ENCODE results near the gene CSH2.

The CSH2 gene

DNA sequence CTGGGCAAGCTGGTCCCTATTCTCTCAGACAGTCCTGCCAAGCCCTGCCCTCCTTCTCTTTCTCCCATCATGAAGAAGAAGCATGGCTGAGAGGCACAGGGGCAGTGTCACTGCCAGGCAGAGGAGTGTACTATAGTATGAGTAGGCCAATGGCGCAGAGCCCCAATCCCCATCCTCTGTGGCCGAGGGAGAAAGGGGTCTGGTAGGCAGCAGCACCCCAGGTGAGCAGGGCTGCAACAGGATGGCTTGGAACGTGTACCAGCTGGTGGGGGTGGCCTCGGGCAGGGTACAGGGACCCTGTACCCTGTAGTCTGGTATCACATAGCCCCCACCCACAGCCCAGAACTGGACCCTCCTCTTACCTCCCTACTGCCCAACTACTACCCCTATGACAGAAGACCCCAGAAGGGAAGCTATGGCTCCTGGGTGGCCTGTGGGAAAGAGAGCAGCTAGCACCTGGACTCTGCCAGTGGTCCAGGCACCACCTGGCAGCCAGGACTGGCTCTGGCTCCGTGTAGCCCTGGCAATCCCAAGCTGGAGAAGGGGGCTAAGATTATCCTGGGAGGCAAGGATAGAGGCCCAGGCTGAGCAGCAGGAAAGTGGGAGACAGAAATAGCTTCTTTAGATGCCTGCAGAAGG is 35.4 kb downstream of the CSH2 start:
- H3K9me3 ChIP-seq (ENCODE audit: low read length), result no peaks in the 10 kb centered on the region
- peak overlapping the region in 1 of 2 donors; percentile 57 for H3K4me3 ChIP-seq (ENCODE audit: low read depth in 1 of 2, low read length in 2 of 2)
- peak overlapping the region; percentile 77 for H3K27ac ChIP-seq (ENCODE audit: low read depth, low read length)
- H3K4me1 ChIP-seq (ENCODE audit: insufficient read depth, low read length), result peaks cover 46% of the 10 kb centered on the region
- no peaks in the 10 kb centered on the region for H3K27me3 ChIP-seq (ENCODE audit: control insufficient read depth in 1 of 2, insufficient read depth in 2 of 2, low read length in 2 of 2)
- no peak overlapping the region for H3K9ac ChIP-seq (ENCODE audit: low read length)
- H3K36me3 ChIP-seq (ENCODE audit: insufficient read depth, low read length), result peaks cover 43% of the 10 kb centered on the region

DNA sequence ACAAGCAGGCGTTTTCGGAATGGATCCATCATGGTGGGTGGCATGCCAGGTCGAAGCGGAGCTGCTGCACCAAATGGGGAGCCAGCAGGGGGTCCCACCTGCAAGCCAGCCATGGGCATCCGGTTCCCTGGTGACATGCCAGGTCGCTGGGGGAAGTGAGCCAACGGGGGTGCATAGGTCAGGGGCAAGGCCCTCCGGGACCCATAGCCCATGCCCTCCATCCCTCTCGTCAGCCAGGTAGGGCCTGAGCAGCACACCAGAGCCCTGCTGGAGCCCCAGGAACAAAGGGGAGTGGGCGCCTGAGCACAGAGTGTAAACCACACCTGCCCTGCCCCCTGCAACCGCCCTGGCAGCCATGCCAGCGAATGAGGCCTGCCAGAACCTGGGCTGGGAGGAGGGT is 36.0 kb downstream of the CSH2 start:
- no peak overlapping the region for H3K9ac ChIP-seq (ENCODE audit: low read length)
- no peaks in the 10 kb centered on the region for H3K27me3 ChIP-seq (ENCODE audit: control insufficient read depth in 1 of 2, insufficient read depth in 2 of 2, low read length in 2 of 2)
- no peak overlapping the region for H3K4me3 ChIP-seq (ENCODE audit: low read depth in 1 of 2, low read length in 2 of 2)
- H3K9me3 ChIP-seq (ENCODE audit: low read length), result no peaks in the 10 kb centered on the region
- H3K27ac ChIP-seq (ENCODE audit: low read depth, low read length), result peak overlapping the region; percentile 77
- peaks cover 49% of the 10 kb centered on the region for H3K36me3 ChIP-seq (ENCODE audit: insufficient read depth, low read length)
- H3K4me1 ChIP-seq (ENCODE audit: insufficient read depth, low read length), result peaks cover 46% of the 10 kb centered on the region

DNA sequence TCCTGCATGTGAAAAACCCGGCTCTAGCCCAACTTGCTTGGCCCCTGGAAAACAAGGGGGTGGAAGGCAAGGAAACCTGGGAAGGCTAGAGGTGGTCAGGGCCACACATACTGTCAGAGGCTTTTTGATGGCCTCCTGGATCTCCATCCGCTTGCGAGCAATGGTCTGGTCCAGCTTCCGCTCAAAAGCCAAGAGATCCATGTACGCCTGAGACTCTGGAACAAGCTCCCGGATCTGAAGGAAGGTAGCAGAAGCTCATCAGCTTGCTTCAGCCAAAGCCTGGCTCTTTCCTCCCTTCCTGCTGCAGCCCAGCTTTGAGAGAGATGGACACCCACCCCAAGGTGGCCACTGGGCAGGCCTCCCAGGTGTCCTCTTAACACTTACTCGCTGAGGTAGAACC is 36.7 kb downstream of the CSH2 start:
- Histone ChIP-seq H3K27me3 (ENCODE audit: control insufficient read depth in 1 of 2, insufficient read depth in 2 of 2, low read length in 2 of 2) (no peaks in the 10 kb centered on the region), H3K9me3 (ENCODE audit: low read length) (no peaks in the 10 kb centered on the region), H3K4me1 (ENCODE audit: insufficient read depth, low read length) (peaks cover 46% of the 10 kb centered on the region), H3K9ac (ENCODE audit: low read length) (no peak overlapping the region), H3K4me3 (ENCODE audit: low read depth in 1 of 2, low read length in 2 of 2) (no peak overlapping the region), H3K27ac (ENCODE audit: low read depth, low read length) (peak overlapping the region; percentile 12), H3K36me3 (ENCODE audit: insufficient read depth, low read length) (peaks cover 55% of the 10 kb centered on the region)

DNA sequence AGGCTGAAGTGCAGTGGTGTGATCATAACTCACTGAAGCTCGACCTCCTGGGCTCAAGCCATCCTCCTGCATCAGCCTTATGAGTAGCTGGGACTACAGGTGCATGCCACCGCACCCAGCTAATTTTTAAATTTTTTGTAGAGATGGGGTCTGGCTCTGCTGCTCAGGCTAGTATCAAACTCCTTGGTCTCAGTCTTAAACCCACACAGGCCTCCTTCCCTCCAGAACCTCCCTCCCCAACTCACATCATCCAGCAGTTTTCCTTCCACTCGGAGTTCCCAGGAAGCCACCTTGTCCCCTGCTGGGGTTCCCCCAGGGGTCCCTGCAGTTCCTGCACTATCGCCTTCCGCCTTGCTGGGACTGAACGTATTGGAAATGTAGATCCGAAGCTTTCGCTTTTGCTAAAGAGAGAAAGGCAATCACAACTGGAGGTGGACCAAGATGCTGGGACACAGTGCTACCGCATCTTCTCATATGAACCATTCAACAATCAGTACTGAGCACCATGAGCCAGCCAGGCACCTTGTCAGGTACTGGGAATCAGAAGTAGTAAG is 38.2 kb downstream of the CSH2 start:
- H3K27me3 ChIP-seq (ENCODE audit: control insufficient read depth in 1 of 2, insufficient read depth in 2 of 2, low read length in 2 of 2), result no peaks in the 10 kb centered on the region
- no peak overlapping the region for H3K9ac ChIP-seq (ENCODE audit: low read length)
- H3K36me3 ChIP-seq (ENCODE audit: insufficient read depth, low read length), result peaks cover 71% of the 10 kb centered on the region
- peaks cover 33% of the 10 kb centered on the region for H3K4me1 ChIP-seq (ENCODE audit: insufficient read depth, low read length)
- no peak overlapping the region for H3K27ac ChIP-seq (ENCODE audit: low read depth, low read length)
- H3K4me3 ChIP-seq (ENCODE audit: low read depth in 1 of 2, low read length in 2 of 2), result no peak overlapping the region
- H3K9me3 ChIP-seq (ENCODE audit: low read length), result no peaks in the 10 kb centered on the region

DNA sequence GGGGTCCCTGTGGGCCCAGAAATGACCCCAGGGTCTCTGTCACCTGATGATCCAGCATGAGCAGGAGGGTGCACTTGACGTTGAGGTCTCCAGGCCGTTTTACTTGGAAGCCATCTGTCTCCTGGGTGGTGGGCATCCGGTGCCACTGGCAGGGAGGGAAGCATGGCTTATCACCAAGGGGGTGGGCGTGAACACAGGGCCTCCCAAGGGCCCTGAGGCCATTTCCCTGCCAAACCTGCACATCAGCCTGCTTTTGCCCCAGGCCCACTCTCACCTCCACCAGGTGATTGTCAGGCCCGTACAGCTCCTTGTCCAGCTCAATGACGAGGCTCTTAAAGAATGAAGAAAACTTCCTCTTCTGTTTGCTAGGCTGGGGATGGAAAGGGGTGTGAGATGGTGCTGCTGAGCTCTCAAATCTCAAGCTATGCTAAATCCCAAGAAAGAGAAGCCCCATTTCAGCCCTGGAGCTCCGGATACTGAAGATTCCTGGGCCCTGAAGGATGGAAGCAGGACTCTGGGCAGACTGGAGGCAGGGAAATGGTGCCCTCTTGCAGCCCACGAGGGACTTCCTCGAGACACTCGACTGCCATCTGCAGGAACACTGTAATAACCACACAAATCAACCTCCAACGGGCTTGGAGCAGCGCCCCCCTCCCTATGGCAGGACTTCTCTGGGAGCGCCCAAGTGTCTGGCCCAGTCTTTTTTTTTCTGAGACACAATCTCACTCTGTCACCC is 38.9 kb downstream of the CSH2 start:
- no peak overlapping the region for H3K9ac ChIP-seq (ENCODE audit: low read length)
- peaks cover 77% of the 10 kb centered on the region for H3K36me3 ChIP-seq (ENCODE audit: insufficient read depth, low read length)
- no peak overlapping the region for H3K4me3 ChIP-seq (ENCODE audit: low read depth in 1 of 2, low read length in 2 of 2)
- H3K27ac ChIP-seq (ENCODE audit: low read depth, low read length), result peak overlapping the region; percentile 17
- peaks cover 29% of the 10 kb centered on the region for H3K4me1 ChIP-seq (ENCODE audit: insufficient read depth, low read length)
- no peaks in the 10 kb centered on the region for H3K9me3 ChIP-seq (ENCODE audit: low read length)
- H3K27me3 ChIP-seq (ENCODE audit: control insufficient read depth in 1 of 2, insufficient read depth in 2 of 2, low read length in 2 of 2), result no peaks in the 10 kb centered on the region

DNA sequence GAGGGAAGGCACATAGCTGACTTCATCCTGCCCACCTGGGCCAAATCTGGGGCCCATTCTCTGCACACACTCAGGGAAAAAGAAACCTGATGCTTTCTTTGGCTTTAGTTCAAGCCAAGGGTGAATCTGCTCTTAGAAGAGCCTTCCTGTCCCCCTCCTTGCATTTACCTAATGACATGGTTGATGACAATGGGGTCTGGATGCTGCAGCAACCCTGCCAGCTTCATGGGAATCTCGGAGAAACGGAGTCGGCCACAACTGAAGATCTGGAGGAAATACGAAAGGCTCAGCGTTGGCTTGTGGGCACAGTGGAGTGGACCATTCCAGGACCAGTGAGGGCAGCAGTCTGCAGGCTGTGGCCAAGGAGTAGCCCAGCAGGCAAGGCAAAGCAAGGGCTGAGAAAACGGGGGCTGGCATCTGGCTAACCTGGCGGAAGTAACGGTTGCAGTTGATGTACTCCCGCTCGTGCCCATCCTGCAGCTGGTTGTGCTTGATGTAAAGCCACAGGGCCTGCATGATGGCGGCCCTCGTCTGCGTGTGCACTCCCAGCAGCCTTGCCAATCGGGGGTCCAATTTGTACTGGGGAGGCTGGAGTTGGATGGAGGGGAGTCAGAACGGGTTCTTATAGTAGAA is 39.6 kb downstream of the CSH2 start:
- Histone ChIP-seq H3K9me3 (ENCODE audit: low read length) (no peaks in the 10 kb centered on the region), H3K4me3 (ENCODE audit: low read depth in 1 of 2, low read length in 2 of 2) (no peak overlapping the region), H3K9ac (ENCODE audit: low read length) (no peak overlapping the region), H3K27ac (ENCODE audit: low read depth, low read length) (no peak overlapping the region), H3K4me1 (ENCODE audit: insufficient read depth, low read length) (peaks cover 28% of the 10 kb centered on the region), H3K36me3 (ENCODE audit: insufficient read depth, low read length) (peaks cover 83% of the 10 kb centered on the region), H3K27me3 (ENCODE audit: control insufficient read depth in 1 of 2, insufficient read depth in 2 of 2, low read length in 2 of 2) (no peaks in the 10 kb centered on the region)

DNA sequence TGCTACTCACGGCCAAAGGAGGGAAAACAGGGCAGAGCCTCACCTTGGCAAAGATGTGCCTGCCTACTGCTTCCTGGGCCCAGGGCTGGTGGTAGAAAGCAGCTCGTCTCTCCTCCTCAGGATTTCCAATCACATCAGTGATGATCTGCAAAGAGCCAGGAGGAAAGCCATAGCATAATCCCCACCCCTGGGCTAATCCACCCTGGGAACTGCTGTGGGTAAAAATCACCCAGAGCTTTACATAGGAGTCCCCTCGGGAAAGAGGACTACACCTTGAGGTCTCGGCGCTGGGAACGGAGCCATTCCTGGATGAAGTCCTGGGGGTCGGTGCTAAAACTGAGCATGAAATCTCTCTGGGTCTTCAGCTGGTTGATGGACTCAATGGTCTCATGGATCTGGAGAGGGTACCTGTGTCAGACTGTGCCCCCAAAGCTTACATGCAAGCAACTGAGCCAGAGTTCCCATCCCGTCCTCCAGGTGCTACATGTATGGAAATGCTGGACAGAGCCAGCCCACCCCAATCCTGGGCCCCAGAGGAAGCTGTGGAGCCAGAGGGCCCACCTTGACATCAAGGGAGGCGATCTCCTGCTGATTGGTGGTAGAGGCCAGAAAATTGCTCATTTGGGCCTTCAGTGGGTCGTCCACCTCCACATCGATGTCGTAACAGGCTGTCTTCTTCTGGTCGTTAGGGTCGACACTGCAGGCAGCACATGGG is 40.3 kb downstream of the CSH2 start:
- Histone ChIP-seq H3K9ac (ENCODE audit: low read length) (no peak overlapping the region), H3K9me3 (ENCODE audit: low read length) (no peaks in the 10 kb centered on the region), H3K4me3 (ENCODE audit: low read depth in 1 of 2, low read length in 2 of 2) (no peak overlapping the region), H3K27me3 (ENCODE audit: control insufficient read depth in 1 of 2, insufficient read depth in 2 of 2, low read length in 2 of 2) (no peaks in the 10 kb centered on the region), H3K27ac (ENCODE audit: low read depth, low read length) (no peak overlapping the region), H3K36me3 (ENCODE audit: insufficient read depth, low read length) (peaks cover 83% of the 10 kb centered on the region), H3K4me1 (ENCODE audit: insufficient read depth, low read length) (peaks cover 28% of the 10 kb centered on the region)

DNA sequence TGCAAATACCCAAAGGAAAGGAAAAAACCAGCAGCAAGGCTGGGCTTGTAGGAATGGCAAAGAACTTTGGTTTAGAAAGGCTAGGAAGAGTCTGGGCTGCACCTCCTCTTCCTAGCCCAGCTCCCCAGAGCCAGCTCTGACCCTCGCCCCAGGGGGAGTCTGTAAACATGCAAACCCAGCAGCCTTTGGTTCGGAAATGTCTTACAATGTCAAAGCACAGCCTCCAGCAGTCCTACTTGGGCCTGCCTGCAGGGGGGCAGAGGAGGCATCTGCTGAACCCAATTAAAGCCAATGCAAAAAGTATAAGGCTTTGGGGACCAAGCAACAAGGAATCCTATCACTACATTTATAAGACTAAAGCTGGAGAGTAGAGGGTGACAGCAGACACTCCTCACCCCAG is 41.0 kb downstream of the CSH2 start:
- Histone ChIP-seq H3K9me3 (ENCODE audit: low read length) (no peaks in the 10 kb centered on the region), H3K27me3 (ENCODE audit: control insufficient read depth in 1 of 2, insufficient read depth in 2 of 2, low read length in 2 of 2) (no peaks in the 10 kb centered on the region), H3K36me3 (ENCODE audit: insufficient read depth, low read length) (peaks cover 83% of the 10 kb centered on the region), H3K4me3 (ENCODE audit: low read depth in 1 of 2, low read length in 2 of 2) (no peak overlapping the region), H3K27ac (ENCODE audit: low read depth, low read length) (no peak overlapping the region), H3K4me1 (ENCODE audit: insufficient read depth, low read length) (peaks cover 25% of the 10 kb centered on the region), H3K9ac (ENCODE audit: low read length) (no peak overlapping the region)

DNA sequence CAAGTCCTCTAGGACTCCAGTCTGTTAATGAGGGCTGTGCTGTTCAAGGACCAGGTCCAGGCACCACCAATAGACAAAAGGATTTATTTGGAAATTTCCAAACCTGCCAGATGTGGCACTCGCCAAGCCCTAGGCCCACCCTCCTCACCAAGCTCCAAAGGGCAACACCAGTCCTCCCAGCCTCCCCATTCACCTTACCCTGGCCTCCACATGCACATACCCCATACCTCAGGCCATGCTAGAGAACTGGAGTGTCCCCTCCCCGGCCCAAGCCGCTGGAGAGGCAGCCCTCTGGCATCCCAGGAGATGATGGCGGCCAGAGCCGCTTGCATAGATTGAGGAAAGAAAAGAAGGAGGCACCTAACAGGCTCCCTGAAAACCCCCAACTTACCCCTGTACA is 41.5 kb downstream of the CSH2 start:
- peaks cover 22% of the 10 kb centered on the region for H3K4me1 ChIP-seq (ENCODE audit: insufficient read depth, low read length)
- no peak overlapping the region for H3K27ac ChIP-seq (ENCODE audit: low read depth, low read length)
- no peak overlapping the region for H3K4me3 ChIP-seq (ENCODE audit: low read depth in 1 of 2, low read length in 2 of 2)
- peaks cover 79% of the 10 kb centered on the region for H3K36me3 ChIP-seq (ENCODE audit: insufficient read depth, low read length)
- H3K9me3 ChIP-seq (ENCODE audit: low read length), result no peaks in the 10 kb centered on the region
- H3K9ac ChIP-seq (ENCODE audit: low read length), result no peak overlapping the region
- no peaks in the 10 kb centered on the region for H3K27me3 ChIP-seq (ENCODE audit: control insufficient read depth in 1 of 2, insufficient read depth in 2 of 2, low read length in 2 of 2)

DNA sequence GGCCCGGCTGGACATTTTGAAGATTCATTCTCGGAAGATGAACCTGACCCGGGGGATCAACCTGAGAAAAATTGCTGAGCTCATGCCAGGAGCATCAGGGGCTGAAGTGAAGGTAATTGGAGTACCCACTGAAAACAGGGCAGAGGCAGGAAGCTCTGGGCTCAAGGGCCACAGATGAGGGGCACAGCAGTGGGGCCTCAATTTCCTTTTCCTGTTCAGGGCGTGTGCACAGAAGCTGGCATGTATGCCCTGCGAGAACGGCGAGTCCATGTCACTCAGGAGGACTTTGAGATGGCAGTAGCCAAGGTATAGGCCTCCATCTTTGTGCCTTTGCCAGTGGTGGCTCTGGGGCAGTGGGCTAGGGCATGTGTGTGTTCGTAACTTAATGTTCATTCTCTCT is 42.0 kb downstream of the CSH2 start:
- Histone ChIP-seq H3K36me3 (ENCODE audit: insufficient read depth, low read length) (peaks cover 74% of the 10 kb centered on the region), H3K27ac (ENCODE audit: low read depth, low read length) (no peak overlapping the region), H3K27me3 (ENCODE audit: control insufficient read depth in 1 of 2, insufficient read depth in 2 of 2, low read length in 2 of 2) (no peaks in the 10 kb centered on the region), H3K4me1 (ENCODE audit: insufficient read depth, low read length) (peaks cover 19% of the 10 kb centered on the region), H3K9ac (ENCODE audit: low read length) (no peak overlapping the region), H3K4me3 (ENCODE audit: low read depth in 1 of 2, low read length in 2 of 2) (no peak overlapping the region), H3K9me3 (ENCODE audit: low read length) (no peaks in the 10 kb centered on the region)

DNA sequence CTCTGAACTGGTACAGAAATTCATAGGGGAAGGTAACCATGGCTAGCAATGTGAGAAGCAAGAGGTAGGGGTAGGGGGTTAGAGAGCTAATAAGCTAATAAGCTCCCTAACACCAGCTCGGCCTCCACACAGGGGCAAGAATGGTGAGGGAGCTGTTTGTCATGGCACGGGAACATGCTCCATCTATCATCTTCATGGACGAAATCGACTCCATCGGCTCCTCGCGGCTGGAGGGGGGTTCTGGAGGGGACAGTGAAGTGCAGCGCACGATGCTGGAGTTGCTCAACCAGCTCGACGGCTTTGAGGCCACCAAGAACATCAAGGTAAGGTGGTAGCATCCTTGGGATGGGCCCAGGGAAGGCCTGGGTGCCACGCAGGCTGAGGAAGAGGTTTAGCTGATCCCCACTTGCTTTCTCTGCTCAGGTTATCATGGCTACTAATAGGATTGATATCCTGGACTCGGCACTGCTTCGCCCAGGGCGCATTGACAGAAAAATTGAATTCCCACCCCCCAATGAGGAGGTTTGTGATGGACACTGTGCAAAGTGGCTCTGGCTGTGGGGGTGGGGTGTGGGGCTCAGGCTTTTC is 42.5 kb downstream of the CSH2 start:
- Histone ChIP-seq H3K9ac (ENCODE audit: low read length) (no peak overlapping the region), H3K9me3 (ENCODE audit: low read length) (no peaks in the 10 kb centered on the region), H3K36me3 (ENCODE audit: insufficient read depth, low read length) (peaks cover 69% of the 10 kb centered on the region), H3K4me1 (ENCODE audit: insufficient read depth, low read length) (peaks cover 24% of the 10 kb centered on the region), H3K27me3 (ENCODE audit: control insufficient read depth in 1 of 2, insufficient read depth in 2 of 2, low read length in 2 of 2) (no peaks in the 10 kb centered on the region), H3K27ac (ENCODE audit: low read depth, low read length) (no peak overlapping the region), H3K4me3 (ENCODE audit: low read depth in 1 of 2, low read length in 2 of 2) (no peak overlapping the region)
